Left kidney (tissue), 2 donors: ENCODE data around the gene TSPYL4. TPM values are rescaled to one million over a fixed set of nuclear protein-coding genes. Genes with fewer than 3 reads are reported as not detected.

Experiments used
- DNase-seq: peaks from one replicate; pipeline ENCODE4 v3.0.0-alpha.2; 2013
- polyA plus RNA-seq: library from polyadenylated mRNA; unstranded; fragments of 120-200 nt; gene quantifications from one replicate; pipeline ENCODE4 v1.2.1, GENCODE V29; 2013; ENCODE audit not compliant: insufficient read length

TSPYL4 gene
- polyA plus RNA-seq, 1 donor, result 63.1 TPM

DNA sequence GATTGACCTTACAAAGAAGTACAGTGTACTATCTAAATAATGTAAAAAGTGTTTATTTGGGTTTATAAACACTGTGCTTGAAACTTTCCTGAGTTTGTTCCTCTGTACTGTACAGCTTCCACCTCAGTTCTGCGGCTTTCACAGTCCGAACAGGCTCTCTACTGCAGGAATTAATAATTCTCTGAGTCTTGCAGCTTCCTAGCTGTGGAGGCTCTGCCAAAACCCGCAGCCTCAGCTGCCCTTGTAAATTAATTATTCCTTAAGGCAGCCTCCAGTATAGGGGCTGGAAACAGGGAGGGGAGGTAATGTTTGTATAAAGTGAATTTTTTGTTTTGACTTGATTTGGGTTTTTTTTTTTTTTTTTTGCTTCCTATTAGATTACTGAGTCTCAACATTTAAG is 19.2 kb downstream of the TSPYL4 start:
- DNase-seq, result no peak

DNA sequence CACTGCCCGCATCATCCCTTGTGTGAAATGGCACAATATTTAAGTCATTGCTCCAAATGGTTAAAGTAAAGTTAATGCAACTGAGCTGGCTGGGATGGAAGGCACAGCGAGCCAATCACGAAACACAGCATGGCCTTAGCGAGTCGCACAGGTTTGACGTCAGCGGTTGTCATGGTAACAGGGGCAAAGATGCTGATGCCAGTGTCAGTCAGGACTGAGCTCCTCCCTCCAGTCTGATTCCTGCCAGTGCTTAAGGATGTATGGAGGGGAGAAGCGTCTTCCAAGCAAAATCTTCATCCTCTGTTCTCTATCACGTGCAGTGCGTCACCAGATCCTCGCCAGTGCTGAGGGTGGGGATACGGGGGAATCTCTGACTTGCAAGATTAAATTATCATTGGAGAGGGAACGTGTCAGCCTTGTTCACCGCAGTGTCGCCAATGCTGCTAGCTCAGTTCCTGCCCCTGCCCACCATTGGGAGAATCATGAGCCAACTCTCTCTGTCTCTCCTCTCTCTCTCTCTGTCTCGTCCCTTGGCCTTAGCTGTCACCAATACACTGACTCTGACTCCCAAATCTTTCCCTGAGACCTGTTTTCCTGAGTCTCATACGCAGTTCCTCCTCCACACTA is 24.5 kb downstream of the TSPYL4 start:
- DNase-seq, result peak; percentile 94

DNA sequence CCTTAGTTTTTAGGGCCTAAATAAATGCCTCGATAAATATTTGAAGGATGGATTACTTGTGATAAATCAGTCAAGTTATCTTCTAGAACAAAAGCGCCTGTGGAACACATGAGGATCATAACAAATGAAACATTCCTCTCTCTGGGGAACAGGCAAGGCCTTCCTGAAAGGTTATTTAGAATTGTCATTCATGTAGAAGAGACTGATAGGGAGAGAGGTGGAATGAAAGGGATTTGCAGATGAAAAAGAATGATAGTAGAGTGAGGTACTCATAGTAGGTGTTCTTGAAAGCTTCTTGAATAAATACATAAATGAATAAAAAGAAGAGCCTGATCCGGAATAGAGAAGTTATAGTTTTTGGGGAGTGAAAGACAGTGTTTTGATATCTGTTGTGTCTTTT is 30.5 kb downstream of the TSPYL4 start:
- DNase-seq, result no peak

DNA sequence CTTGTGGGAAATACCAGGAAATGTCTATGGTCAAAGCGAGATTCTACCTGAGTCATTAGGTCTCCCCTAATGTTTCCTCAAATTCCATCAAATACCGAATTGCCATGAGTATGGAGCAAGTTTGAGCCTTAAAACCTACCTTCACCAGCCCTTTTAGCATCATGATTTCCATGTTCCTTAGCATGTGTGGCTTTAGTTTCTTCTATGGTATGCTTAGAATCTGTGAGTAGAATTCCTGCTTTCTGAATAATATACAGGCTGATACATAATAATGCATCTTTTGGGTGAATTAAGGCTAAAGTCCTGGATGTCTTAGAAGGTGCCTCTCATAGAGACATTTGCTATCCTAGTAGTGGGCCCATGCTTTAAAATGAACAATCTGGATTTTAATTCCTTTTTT is 32.0 kb downstream of the TSPYL4 start:
- no peak for DNase-seq

DNA sequence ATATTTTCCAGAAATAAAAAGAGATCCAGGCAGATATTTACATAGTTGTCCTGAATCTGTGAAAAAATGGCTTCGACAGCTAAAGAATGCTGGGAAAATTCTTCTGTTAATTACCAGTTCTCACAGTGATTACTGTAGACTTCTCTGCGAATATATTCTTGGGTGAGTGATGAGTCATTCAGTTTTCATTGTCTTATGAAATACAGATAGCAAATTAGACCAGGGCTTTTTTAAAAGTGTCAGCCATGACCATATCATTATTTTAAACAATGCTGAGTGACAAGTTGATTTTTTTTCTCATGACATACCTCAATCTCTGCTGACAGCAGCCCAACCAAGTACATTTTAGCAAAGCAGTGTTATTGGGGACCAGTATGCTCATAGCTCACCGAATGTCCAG is 32.8 kb downstream of the TSPYL4 start:
- no peak for DNase-seq

DNA sequence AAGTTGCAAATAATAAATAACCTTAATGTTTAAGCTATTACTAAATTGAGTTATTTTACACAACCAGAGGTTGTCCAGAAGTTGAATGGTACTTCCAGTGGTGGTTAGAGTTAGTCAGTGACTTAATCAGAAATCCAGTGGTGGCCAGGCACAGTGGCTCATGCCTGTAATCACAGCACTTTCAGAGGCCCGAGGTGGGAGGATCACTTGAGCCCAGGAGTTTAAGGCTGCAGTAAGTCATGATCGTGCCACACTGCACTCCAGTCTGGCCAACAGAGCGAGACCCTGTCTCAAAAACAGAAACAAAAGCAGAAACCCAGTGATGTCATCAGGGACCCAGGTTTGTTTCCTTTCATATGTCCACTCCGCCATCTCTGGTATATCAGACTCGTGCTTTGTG is 35.0 kb downstream of the TSPYL4 start:
- no peak for DNase-seq

DNA sequence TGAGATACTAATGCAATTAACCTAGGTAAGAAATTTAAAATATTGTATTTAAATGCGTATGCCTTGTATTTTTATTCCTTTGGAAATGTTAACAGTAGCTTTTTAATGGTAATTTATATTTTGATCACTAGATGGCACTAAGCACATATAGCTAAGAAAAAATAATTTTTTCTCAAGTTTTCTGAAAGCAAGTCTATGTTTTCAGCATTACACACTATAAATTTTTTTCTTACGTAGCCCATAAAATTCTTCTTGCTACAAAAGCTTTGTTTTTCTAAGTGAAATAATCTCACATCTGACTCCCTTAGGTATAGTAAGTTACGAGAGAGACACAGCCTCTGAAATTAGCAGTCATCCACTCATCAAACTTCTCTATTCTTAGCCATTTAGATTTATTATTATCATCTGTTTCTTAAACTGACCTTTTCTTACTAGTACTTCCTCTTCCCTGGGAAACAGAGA is 35.7 kb downstream of the TSPYL4 start:
- no peak for DNase-seq

DNA sequence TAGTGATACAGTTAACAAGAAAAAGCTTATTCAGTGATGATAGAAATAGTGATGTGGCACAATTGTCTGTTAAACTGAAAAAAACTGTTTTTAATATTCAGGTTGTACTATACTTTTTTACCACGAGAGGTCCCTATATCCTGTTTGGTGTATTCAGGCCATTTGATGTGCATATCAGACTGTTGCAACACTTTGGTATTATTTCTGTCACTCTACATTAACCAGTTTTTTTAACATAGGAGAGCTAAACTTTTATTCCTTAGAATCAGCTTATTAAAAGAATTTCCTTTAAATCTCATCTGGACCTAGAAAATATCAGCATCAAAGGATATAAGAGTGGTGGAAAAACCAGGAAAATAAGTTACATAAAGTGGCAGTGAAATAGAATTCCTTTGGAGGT is 36.8 kb downstream of the TSPYL4 start:
- no peak for DNase-seq

DNA sequence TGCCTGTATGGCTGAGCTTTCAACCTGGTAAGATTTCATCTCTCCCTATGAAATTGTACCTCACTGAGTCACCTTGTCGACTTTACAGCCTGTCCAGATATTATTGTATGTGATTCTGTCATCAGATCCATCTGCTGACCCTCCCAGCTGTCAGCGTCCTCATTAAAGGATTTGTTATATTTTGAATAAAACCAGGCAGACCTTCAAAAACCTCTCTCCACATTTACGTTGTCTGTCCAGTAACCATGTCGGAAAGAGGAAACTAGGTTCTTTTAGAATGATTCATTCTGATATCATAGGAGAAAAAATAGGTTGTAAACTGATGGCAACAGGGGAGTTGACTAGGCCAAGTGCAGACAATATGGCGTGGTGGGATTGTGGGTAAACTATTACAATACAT is 38.5 kb downstream of the TSPYL4 start:
- no peak for DNase-seq

DNA sequence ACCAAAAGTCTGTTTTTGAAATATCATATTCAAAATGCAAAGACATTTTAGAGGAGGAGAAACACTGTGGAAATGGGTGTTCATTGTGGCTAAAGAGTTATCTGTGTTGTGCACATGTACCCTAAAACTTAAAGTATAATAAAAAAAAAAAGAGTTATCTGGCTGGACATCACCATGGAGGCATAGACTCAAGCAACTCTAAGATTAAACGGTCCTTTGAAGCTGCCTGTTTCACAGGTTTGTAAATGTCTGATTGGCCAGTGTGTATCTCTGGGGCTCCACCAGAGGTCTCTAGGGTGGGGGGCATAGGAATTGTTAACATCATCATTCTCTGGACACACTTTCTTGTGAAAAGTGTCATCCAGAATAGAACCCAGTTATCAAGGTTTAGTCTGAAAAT is 39.2 kb downstream of the TSPYL4 start:
- DNase-seq, result no peak

DNA sequence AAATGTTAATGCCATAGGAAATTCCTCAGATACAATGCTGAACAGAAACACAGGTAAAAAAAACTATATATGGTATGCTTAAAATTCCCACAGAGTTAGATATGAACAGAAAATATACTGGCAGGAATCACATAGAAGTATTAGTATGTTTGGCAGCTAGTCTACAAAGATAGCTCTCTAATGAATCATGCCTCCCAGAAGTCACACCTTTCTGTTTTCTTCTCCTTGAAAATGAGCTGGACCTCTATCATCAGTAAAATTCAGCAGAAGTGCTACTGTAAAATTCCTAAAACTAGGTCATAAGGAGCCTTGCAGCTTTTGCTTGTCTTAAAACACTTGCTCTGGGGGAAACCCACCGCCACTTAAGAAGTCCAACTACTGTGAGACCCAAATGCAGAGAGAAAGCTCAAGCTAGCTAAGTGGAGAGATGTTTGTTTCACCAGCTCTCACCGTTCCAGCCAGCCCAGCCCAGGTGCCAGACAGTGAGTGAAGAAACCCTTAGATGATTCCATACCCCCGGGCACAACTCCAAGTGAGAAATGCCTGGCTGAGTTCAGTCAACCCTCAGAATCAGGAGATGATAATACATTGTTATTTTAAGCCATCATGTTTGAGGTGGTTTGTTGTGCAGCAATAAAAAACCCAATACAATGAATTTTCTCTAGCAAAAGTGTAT is 43.0 kb downstream of the TSPYL4 start:
- no peak for DNase-seq

DNA sequence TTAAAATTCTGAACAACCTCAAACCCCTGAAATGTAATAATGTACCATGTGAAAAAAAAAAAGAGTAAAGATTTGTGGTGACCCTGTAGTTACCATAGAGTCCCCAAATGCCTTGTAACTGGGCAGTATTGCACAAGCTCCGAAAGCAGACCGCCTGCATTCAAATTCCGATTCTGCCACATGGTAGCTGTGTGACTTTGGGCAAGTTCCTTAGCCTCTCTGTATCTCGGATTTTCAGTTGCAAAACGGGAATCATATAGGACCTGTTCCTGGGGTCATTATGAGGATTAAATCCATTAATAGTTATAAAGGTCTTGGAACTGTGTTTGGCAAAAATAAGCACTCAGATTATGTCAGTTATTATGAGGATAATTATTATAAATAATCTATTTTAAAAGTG is 43.6 kb downstream of the TSPYL4 start:
- no peak for DNase-seq

DNA sequence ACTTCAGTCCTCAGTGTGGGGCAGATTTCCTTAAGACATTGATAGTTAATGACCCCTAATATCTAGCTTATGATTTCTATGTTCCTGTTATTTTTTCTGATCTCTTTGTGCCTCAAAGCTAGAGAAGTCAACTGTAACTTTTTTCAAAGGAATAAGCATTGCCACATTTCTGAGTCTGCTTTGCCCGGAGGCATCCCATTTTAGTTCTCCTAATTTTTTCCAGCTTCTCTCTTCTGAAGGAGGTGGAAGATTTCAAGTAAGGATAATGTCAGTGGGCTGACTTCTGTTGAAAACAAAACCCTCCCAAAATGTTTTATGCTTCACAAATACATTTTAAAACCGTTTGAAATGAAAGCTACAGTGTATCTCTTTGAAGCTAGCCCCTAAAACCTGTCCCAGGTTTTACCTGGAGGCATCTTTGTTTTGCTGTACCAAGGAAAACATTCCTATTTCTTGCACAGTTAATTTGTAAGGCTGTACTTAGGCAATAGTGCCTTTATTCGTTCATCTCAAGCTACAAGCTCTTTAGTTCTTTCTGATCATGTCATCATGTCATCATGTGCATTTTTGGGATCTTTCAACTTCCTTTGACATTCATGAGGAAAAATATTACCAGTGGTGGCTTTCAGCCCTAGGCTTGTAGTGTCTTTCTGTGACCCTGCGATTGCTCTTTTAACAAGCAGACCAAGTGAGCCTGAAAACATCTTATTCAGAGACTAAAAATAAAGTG is 45.7 kb downstream of the TSPYL4 start:
- DNase-seq, result no peak

DNA sequence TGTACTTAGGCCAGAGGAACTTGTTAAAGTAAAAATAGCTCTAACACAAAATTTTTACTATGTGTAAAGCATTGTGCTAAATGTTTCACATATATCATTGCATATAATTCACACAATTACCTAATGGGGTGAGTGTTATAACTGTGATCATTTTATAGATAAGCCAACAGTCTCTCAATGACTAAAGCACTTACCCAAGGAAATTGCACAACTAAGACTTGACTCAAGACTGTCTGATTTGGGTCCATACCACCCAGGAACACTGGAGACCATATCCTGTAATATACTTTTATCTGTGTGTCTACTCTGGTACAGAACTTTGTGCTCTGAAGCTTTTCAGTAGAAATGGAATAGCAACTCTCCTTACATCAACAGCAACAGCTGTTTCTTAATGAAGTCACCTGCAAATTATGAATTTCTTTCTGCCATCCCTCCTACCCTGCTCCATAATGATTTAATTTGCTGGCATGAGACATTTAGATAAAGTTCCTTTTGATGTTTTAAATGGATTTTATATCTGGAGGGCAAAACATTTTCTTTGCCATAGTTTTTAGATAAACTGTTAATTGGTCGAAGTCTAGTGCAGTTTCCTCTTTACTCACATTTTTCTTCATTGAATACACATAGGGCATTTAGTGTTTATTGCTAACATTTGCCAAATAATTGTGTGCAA is 47.5 kb downstream of the TSPYL4 start:
- DNase-seq, result no peak

DNA sequence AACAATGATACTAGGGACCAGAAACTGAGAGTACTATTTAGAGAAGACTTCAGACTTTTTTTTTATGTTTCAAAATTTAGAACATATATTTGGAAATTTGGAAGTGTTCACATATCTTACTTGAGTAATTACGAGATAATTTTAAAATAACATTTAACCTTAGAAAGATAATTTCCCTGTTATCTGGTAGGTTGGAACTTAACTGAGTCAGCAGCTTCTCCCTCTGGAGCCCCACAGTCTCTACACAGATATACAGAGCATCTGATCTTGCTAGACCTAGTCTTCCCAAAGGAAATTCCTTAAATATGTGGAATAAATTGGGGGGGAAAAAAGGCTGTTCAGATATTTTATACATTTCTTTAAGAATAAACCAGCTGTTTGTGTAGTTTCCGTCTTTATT is 48.6 kb downstream of the TSPYL4 start:
- no peak for DNase-seq

DNA sequence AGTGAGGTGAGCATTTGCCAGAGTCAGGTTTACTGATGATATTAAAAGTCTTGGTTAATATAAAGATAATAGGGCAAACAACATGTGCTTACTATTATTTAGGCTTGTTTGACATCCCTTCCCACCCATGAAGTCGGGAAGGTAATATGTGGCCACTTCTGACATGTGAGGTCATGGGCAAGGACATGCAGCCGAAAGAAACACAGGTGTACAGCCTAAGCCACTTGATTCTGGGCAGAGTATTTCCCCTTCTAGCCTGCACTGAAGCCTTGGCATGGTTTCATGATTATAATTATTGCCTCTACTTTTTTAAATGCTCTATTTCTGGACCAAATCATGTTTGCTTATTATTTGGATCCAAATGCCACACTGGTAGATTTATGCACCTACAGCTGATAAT is 52.3 kb downstream of the TSPYL4 start:
- DNase-seq, result no peak

DNA sequence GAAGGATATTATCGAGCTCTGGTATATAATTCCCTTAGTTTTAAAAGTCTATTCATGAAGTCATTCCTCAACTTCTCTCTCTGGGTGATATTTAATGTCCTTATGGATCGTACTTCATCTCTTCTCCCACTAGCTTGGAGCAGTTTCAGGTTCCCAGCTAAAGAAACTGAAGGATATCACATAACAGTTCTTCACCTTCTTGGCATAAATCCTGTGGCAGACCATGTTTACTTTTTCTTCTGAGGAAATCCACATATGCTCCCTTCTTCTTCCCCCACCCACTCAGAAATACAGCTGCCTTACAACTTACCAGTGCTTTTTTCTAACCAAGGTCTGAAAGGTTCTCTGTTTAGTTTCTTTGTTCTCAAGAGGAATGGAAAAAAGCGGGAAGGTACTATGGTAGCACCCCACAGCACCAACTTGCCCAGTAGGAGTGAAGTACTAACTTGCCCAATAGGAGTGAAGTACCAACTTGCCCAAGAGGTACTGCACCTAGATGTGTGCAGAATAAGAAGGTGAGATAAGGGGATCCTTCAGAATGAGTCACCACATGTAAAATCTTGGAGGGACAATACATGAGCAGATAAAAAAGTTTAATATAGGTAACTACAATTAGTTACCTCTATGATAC is 53.1 kb downstream of the TSPYL4 start:
- DNase-seq, result peak; percentile 25

Other genes starting within 250 kb of the TSPYL4 start
- gene FRK, start 193.2 kb downstream of the TSPYL4 start, polyA plus RNA-seq, result 5.8 TPM
- gene NT5DC1, start 153.2 kb downstream of the TSPYL4 start, polyA plus RNA-seq, result 55.5 TPM
- gene COL10A1, start 127.9 kb downstream of the TSPYL4 start, polyA plus RNA-seq, result 0.55 TPM
- gene TSPYL1, start 25.9 kb upstream of the TSPYL4 start, polyA plus RNA-seq, result 103 TPM
- 45.5 TPM for gene DSE, start 116.9 kb upstream of the TSPYL4 start, polyA plus RNA-seq
- 3.6 TPM for gene CALHM6, start 207.3 kb upstream of the TSPYL4 start, polyA plus RNA-seq